Measurements from ENCODE around the gene ROBO2. TPM values are rescaled to one million over a fixed set of nuclear protein-coding genes. Genes with fewer than 3 reads are reported as not detected.
"Not testable (repeated sequence)": the region's sequence is repeated elsewhere in the genome, so short reads cannot be mapped to it uniquely, and the experiment has no call there.

Gene ROBO2
- total RNA-seq, 2 donors from 2014 or later = not detected

- no peak for ATAC-seq (replicated peaks in 1 of 2)
- no peaks in the 10 kb centered on the region for H3K9me3 Mint-ChIP-seq
- H3K36me3 Mint-ChIP-seq (ENCODE audit: insufficient read depth in 2 of 2) = no peaks in the 10 kb centered on the region
- no peaks in the 10 kb centered on the region for H3K4me1 Mint-ChIP-seq (ENCODE audit: low read depth)
- H3K4me3 Mint-ChIP-seq = no peak overlapping the region
- no peak overlapping the region for H3K27ac Mint-ChIP-seq
- no peaks in the 10 kb centered on the region for H3K27me3 Mint-ChIP-seq (ENCODE audit: low read depth)
- DNase-seq = no peak
Measured at GRCh38 chr3:77372018-77372417, 332.1 kb downstream of the ROBO2 start.

- no peaks in the 10 kb centered on the region for H3K4me1 Mint-ChIP-seq (ENCODE audit: low read depth)
- H3K9me3 Mint-ChIP-seq = no peaks in the 10 kb centered on the region
- ATAC-seq (replicated peaks in 1 of 2) (no peak), DNase-seq (no peak)
- no peaks in the 10 kb centered on the region for H3K36me3 Mint-ChIP-seq (ENCODE audit: insufficient read depth in 2 of 2)
- H3K27ac Mint-ChIP-seq = no peak overlapping the region
- H3K27me3 Mint-ChIP-seq (ENCODE audit: low read depth) = no peaks in the 10 kb centered on the region
- H3K4me3 Mint-ChIP-seq = no peak overlapping the region
Measured at GRCh38 chr3:77372634-77373346, 332.9 kb downstream of the ROBO2 start.

- Mint-ChIP-seq H3K4me1 (ENCODE audit: low read depth) (no peaks in the 10 kb centered on the region), H3K4me3 (no peak overlapping the region), H3K36me3 (ENCODE audit: insufficient read depth in 2 of 2) (no peaks in the 10 kb centered on the region), H3K9me3 (no peaks in the 10 kb centered on the region), H3K27ac (no peak overlapping the region), H3K27me3 (ENCODE audit: low read depth) (no peaks in the 10 kb centered on the region)
- DNase-seq = no peak
- ATAC-seq (replicated peaks in 1 of 2) = no peak
Measured at GRCh38 chr3:77373619-77374018, 333.7 kb downstream of the ROBO2 start.

- H3K27ac Mint-ChIP-seq = no peak overlapping the region
Measured at GRCh38 chr3:77376511-77376910, 336.6 kb downstream of the ROBO2 start.

GRCh38 chr3:77377717-77378116 lies 337.8 kb downstream of the ROBO2 start:
- Mint-ChIP-seq H3K4me1 (ENCODE audit: low read depth) (no peaks in the 10 kb centered on the region), H3K9me3 (peaks cover 7 to 9% of the 10 kb centered on the region in 2 donors), H3K27ac (no peak overlapping the region), H3K4me3 (no peak overlapping the region), H3K27me3 (ENCODE audit: low read depth) (no peaks in the 10 kb centered on the region), H3K36me3 (ENCODE audit: insufficient read depth in 2 of 2) (no peaks in the 10 kb centered on the region)
- DNase-seq = no peak
- no peak for ATAC-seq (replicated peaks in 1 of 2)

More at GRCh38 chr3:77376511-77376910, 336.6 kb downstream of the ROBO2 start:
- peaks cover 6 to 7% of the 10 kb centered on the region in 2 donors for H3K9me3 Mint-ChIP-seq
- no peaks in the 10 kb centered on the region for H3K36me3 Mint-ChIP-seq (ENCODE audit: insufficient read depth in 2 of 2)
- ATAC-seq (replicated peaks in 1 of 2) (no peak), DNase-seq (no peak)
- H3K4me3 Mint-ChIP-seq = no peak overlapping the region
- no peaks in the 10 kb centered on the region for H3K27me3 Mint-ChIP-seq (ENCODE audit: low read depth)
- no peaks in the 10 kb centered on the region for H3K4me1 Mint-ChIP-seq (ENCODE audit: low read depth)

- ATAC-seq (replicated peaks in 1 of 2) (no peak), DNase-seq (no peak)
- no peak overlapping the region for H3K27ac Mint-ChIP-seq
- H3K4me1 Mint-ChIP-seq (ENCODE audit: low read depth) = no peaks in the 10 kb centered on the region
- H3K9me3 Mint-ChIP-seq = peaks cover 8 to 9% of the 10 kb centered on the region in 2 donors
- H3K4me3 Mint-ChIP-seq = no peak overlapping the region
- no peaks in the 10 kb centered on the region for H3K36me3 Mint-ChIP-seq (ENCODE audit: insufficient read depth in 2 of 2)
- no peaks in the 10 kb centered on the region for H3K27me3 Mint-ChIP-seq (ENCODE audit: low read depth)
Measured at GRCh38 chr3:77380136-77380535, 340.2 kb downstream of the ROBO2 start.

- Mint-ChIP-seq H3K27ac (no peak overlapping the region), H3K36me3 (ENCODE audit: insufficient read depth in 2 of 2) (no peaks in the 10 kb centered on the region), H3K4me1 (ENCODE audit: low read depth) (no peaks in the 10 kb centered on the region), H3K27me3 (ENCODE audit: low read depth) (no peaks in the 10 kb centered on the region), H3K4me3 (no peak overlapping the region), H3K9me3 (peaks cover 9 to 11% of the 10 kb centered on the region in 2 donors)
- DNase-seq (no peak), ATAC-seq (replicated peaks in 1 of 2) (no peak)
Measured at GRCh38 chr3:77381431-77381830, 341.5 kb downstream of the ROBO2 start.

GRCh38 chr3:77392181-77392580 lies 352.3 kb downstream of the ROBO2 start:
- DNase-seq (no peak), ATAC-seq (replicated peaks in 1 of 2) (no peak)
- no peaks in the 10 kb centered on the region for H3K27me3 Mint-ChIP-seq (ENCODE audit: low read depth)
- H3K9me3 Mint-ChIP-seq = peaks cover 7% of the 10 kb centered on the region in 2 donors
- H3K4me1 Mint-ChIP-seq (ENCODE audit: low read depth) = no peaks in the 10 kb centered on the region
- no peak overlapping the region for H3K4me3 Mint-ChIP-seq
- H3K36me3 Mint-ChIP-seq (ENCODE audit: insufficient read depth in 2 of 2) = no peaks in the 10 kb centered on the region
- H3K27ac Mint-ChIP-seq = no peak overlapping the region

GRCh38 chr3:77394046-77394445 lies 354.1 kb downstream of the ROBO2 start:
- Mint-ChIP-seq H3K4me3 (no peak overlapping the region), H3K36me3 (ENCODE audit: insufficient read depth in 2 of 2) (no peaks in the 10 kb centered on the region), H3K9me3 (peaks cover 0 to 1% of the 10 kb centered on the region in 2 donors), H3K27me3 (ENCODE audit: low read depth) (no peaks in the 10 kb centered on the region), H3K4me1 (ENCODE audit: low read depth) (no peaks in the 10 kb centered on the region), H3K27ac (no peak overlapping the region)
- no peak for DNase-seq
- ATAC-seq (replicated peaks in 1 of 2) = no peak

GRCh38 chr3:77404871-77405270 lies 365.0 kb downstream of the ROBO2 start:
- no peaks in the 10 kb centered on the region for H3K4me1 Mint-ChIP-seq (ENCODE audit: low read depth)
- H3K27me3 Mint-ChIP-seq (ENCODE audit: low read depth) = no peaks in the 10 kb centered on the region
- H3K9me3 Mint-ChIP-seq = peaks cover 4% of the 10 kb centered on the region in 2 donors
- no peak for ATAC-seq (replicated peaks in 1 of 2)
- no peak overlapping the region for H3K4me3 Mint-ChIP-seq
- no peaks in the 10 kb centered on the region for H3K36me3 Mint-ChIP-seq (ENCODE audit: insufficient read depth in 2 of 2)
- no peak for DNase-seq
- no peak overlapping the region for H3K27ac Mint-ChIP-seq

- no peak overlapping the region for H3K27ac Mint-ChIP-seq
- ATAC-seq (replicated peaks in 1 of 2) (no peak), DNase-seq (no peak)
- no peaks in the 10 kb centered on the region for H3K27me3 Mint-ChIP-seq (ENCODE audit: low read depth)
- H3K36me3 Mint-ChIP-seq (ENCODE audit: insufficient read depth in 2 of 2) = no peaks in the 10 kb centered on the region
- H3K4me1 Mint-ChIP-seq (ENCODE audit: low read depth) = no peaks in the 10 kb centered on the region
- H3K4me3 Mint-ChIP-seq = no peak overlapping the region
- H3K9me3 Mint-ChIP-seq = peaks cover 2 to 4% of the 10 kb centered on the region in 2 donors
Measured at GRCh38 chr3:77407441-77407840, 367.5 kb downstream of the ROBO2 start.

GRCh38 chr3:77410334-77410733 lies 370.4 kb downstream of the ROBO2 start:
- not testable (repeated sequence) for H3K4me3 Mint-ChIP-seq; DNase-seq; H3K27me3 Mint-ChIP-seq (ENCODE audit: low read depth); H3K27ac Mint-ChIP-seq; ATAC-seq (replicated peaks in 1 of 2); H3K36me3 Mint-ChIP-seq (ENCODE audit: insufficient read depth in 2 of 2); H3K4me1 Mint-ChIP-seq (ENCODE audit: low read depth)
- H3K9me3 Mint-ChIP-seq = peaks cover 12 to 14% of the 10 kb centered on the region in 2 donors

GRCh38 chr3:77411334-77411733 lies 371.4 kb downstream of the ROBO2 start:
- H3K36me3 Mint-ChIP-seq (ENCODE audit: insufficient read depth in 2 of 2) = peaks cover 1 to 2% of the 10 kb centered on the region in 2 donors
- DNase-seq (no peak), ATAC-seq (replicated peaks in 1 of 2) (no peak)
- no peaks in the 10 kb centered on the region for H3K27me3 Mint-ChIP-seq (ENCODE audit: low read depth)
- H3K4me1 Mint-ChIP-seq (ENCODE audit: low read depth) = no peaks in the 10 kb centered on the region
- H3K9me3 Mint-ChIP-seq = peaks cover 12% of the 10 kb centered on the region in 2 donors
- H3K4me3 Mint-ChIP-seq = no peak overlapping the region
- H3K27ac Mint-ChIP-seq = no peak overlapping the region

GRCh38 chr3:77412021-77412438 lies 372.1 kb downstream of the ROBO2 start:
- H3K9me3 Mint-ChIP-seq = peaks cover 12% of the 10 kb centered on the region in 2 donors
- no peaks in the 10 kb centered on the region for H3K4me1 Mint-ChIP-seq (ENCODE audit: low read depth)
- no peak overlapping the region for H3K27ac Mint-ChIP-seq
- no peaks in the 10 kb centered on the region for H3K27me3 Mint-ChIP-seq (ENCODE audit: low read depth)
- ATAC-seq (replicated peaks in 1 of 2) (no peak), DNase-seq (no peak)
- no peak overlapping the region for H3K4me3 Mint-ChIP-seq
- peaks cover 1 to 2% of the 10 kb centered on the region in 2 donors for H3K36me3 Mint-ChIP-seq (ENCODE audit: insufficient read depth in 2 of 2)

Measured in activated T-cell treated with anti-CD3 and anti-CD28 coated beads, Interleukin-2, amount 50 U/mL, for 72 hours (primary cell).